ENCODE data around the gene SEPTIN8. TPM values are rescaled to one million over a fixed set of nuclear protein-coding genes. Genes with fewer than 3 reads are reported as not detected.

SEPTIN8 gene
- total and polyA plus RNA-seq, 2 donors (not counting 3 experiments of a cell fraction or from before 2014, with no cell fraction given), result 56.6 to 82.1 TPM

DNA sequence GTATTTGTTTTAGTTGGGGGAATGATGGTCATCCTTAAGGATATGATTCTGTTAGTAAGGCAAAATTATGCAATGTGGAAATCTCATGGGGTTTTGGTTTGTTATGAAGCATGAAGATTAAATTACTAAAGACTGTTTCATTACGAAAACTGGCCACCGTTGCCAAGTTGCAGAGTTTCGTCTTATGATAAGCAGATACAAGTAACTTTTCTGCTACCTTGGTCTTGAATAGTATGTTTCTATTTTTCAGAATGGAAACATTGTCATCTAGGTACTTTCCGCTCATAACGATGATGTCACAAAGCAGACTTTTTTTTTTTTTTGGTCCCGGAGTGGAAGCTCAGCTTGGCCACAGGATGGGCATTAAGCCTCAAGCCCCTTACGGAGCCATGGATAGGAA is 25.6 kb downstream of the SEPTIN8 start:
- ChIA-PET CTCF (interaction anchor here (0.6 to 0.8 kb wide), 2 partner anchors 20 to 364 kb away, joined by 3 read pairs; no protein-coding TSS in a partner anchor), POLR2A (no interaction called here)
- Histone ChIP-seq H3K36me3 (ENCODE audit: control insufficient read depth in 2 of 2, extremely low read depth in 1 of 2, insufficient read depth in 2 of 2, low read length in 2 of 2) (no peaks in the 10 kb centered on the region), H3K4me1 (ENCODE audit: control insufficient read depth, extremely low read depth, insufficient read depth, low read length) (peaks cover 5% of the 10 kb centered on the region), H3K9me1 (replicated peaks; ENCODE audit: control insufficient read depth, extremely low read depth, insufficient read depth, low read length) (no peaks in the 10 kb centered on the region), H3K4me2 (ENCODE audit: insufficient read depth, low read length) (no peak overlapping the region), H3K27ac (ENCODE audit: insufficient read depth, low read depth, low read length) (no peak overlapping the region), H3K79me2 (ENCODE audit: control insufficient read depth, insufficient read depth, low read length) (no peaks in the 10 kb centered on the region), H2AFZ (ENCODE audit: low read depth, low read length) (no peak overlapping the region), H3K9ac (replicated peaks; ENCODE audit: extremely low read depth, insufficient read depth, low read length) (no peak overlapping the region), H3K4me3 (replicated peaks in 1 of 3; ENCODE audit: insufficient read depth in 1 of 3, low read depth in 1 of 3, low read length in 3 of 3) (no peak overlapping the region), H3K27me3 (ENCODE audit: control insufficient read depth in 2 of 2, insufficient read depth in 2 of 2, low read length in 2 of 2) (no peaks in the 10 kb centered on the region), H4K20me1 (replicated peaks; ENCODE audit: control insufficient read depth, extremely low read depth, insufficient read depth, low read length) (no peaks in the 10 kb centered on the region), H3K9me3 (replicated peaks; ENCODE audit: control insufficient read depth, insufficient read depth, low read length) (no peaks in the 10 kb centered on the region)
- dilution Hi-C loops (cut with MboI; ENCODE audit: extremely low pct_ligation_motif_present, low sequenced_read_pairs), result no loop called here
- intact Hi-C loops (cut with micrococcal nuclease), result no loop called here
- TF ChIP-seq, protein P1, sequence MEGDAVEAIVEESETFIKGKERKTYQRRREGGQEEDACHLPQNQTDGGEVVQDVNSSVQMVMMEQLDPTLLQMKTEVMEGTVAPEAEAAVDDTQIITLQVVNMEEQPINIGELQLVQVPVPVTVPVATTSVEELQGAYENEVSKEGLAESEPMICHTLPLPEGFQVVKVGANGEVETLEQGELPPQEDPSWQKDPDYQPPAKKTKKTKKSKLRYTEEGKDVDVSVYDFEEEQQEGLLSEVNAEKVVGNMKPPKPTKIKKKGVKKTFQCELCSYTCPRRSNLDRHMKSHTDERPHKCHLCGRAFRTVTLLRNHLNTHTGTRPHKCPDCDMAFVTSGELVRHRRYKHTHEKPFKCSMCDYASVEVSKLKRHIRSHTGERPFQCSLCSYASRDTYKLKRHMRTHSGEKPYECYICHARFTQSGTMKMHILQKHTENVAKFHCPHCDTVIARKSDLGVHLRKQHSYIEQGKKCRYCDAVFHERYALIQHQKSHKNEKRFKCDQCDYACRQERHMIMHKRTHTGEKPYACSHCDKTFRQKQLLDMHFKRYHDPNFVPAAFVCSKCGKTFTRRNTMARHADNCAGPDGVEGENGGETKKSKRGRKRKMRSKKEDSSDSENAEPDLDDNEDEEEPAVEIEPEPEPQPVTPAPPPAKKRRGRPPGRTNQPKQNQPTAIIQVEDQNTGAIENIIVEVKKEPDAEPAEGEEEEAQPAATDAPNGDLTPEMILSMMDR (IDR thresholded peaks at IDR 0.05; ENCODE audit: extremely low read depth in 1 of 2, insufficient read depth in 1 of 2, low read depth in 1 of 2, low read length in 2 of 2), result no peak
- no peak for TF ChIP-seq POLR2A (IDR thresholded peaks at IDR 0.05; ENCODE audit: low read depth, low read length)
- no peak for TF ChIP-seq JUN (IDR thresholded peaks at IDR 0.05; ENCODE audit: borderline replicate concordance, insufficient read depth, insufficient read length, low read depth)
- no peak for TF ChIP-seq POLR2AphosphoS5 (IDR thresholded peaks at IDR 0.05; ENCODE audit: insufficient read depth, low read depth, low read length)
- TF ChIP-seq, protein P2, sequence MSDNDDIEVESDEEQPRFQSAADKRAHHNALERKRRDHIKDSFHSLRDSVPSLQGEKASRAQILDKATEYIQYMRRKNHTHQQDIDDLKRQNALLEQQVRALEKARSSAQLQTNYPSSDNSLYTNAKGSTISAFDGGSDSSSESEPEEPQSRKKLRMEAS (IDR thresholded peaks at IDR 0.05; ENCODE audit: insufficient read depth, insufficient read length), result no peak
- TF ChIP-seq FOS (IDR thresholded peaks at IDR 0.05; ENCODE audit: borderline replicate concordance, insufficient read depth, low read length), result no peak
- no peak for TF ChIP-seq GATA2 (IDR thresholded peaks at IDR 0.05; ENCODE audit: insufficient read depth, insufficient read length, low read depth, low read length)
- TF ChIP-seq EZH2 (IDR thresholded peaks at IDR 0.05; ENCODE audit: borderline replicate concordance, low read depth, low read length, severe bottlenecking), result no peak
- TF ChIP-seq MYC (IDR thresholded peaks at IDR 0.05; ENCODE audit: low read depth, low read length), result no peak
- BruUV-seq (replicated peaks), result no TSS peak
- DNase-seq (ENCODE audit: low read depth, low spot score) (no peak), FAIRE-seq (no peak)

Measured in endothelial cell of umbilical vein (primary cell).